ENCODE results near the gene BTNL2.
A peak's percentile ranks its signal among the peaks of the same experiment; 100 is the strongest.

BTNL2 gene

GRCh38 chr6:32413427-32414047 lies 6.6 kb upstream of the BTNL2 start:
- peak; percentile 57 for DNase-seq (ENCODE audit: low spot score)

GRCh38 chr6:32411566-32412327 lies 4.8 kb upstream of the BTNL2 start:
- no peak for DNase-seq (ENCODE audit: low spot score)

- DNase-seq (ENCODE audit: low spot score), result no peak
These were observed 3.9 kb upstream of the BTNL2 start for GRCh38 chr6:32410906-32411305.

- no peak for DNase-seq (ENCODE audit: low spot score)
These were observed 784 bp downstream of the BTNL2 start for GRCh38 chr6:32406197-32406596.

- no peak for DNase-seq (ENCODE audit: low spot score)
These were observed 1.3 kb downstream of the BTNL2 start for GRCh38 chr6:32405656-32406055.

GRCh38 chr6:32402812-32403211 lies 4.2 kb downstream of the BTNL2 start:
- DNase-seq (ENCODE audit: low spot score), result no peak

- DNase-seq (ENCODE audit: low spot score), result no peak
These were observed 5.6 kb downstream of the BTNL2 start for GRCh38 chr6:32401284-32401963.

GRCh38 chr6:32397252-32397920 lies 9.6 kb downstream of the BTNL2 start:
- no peak for DNase-seq (ENCODE audit: low spot score)

- DNase-seq (ENCODE audit: low spot score), result no peak
These were observed 11.0 kb downstream of the BTNL2 start for GRCh38 chr6:32396028-32396427.

- peak; percentile 31 for DNase-seq (ENCODE audit: low spot score)
These were observed 13.1 kb downstream of the BTNL2 start for GRCh38 chr6:32393665-32394420.

GRCh38 chr6:32391505-32391904 lies 15.5 kb downstream of the BTNL2 start:
- no peak for DNase-seq (ENCODE audit: low spot score)

GRCh38 chr6:32387589-32388340 lies 19.2 kb downstream of the BTNL2 start:
- DNase-seq (ENCODE audit: low spot score), result peak; percentile 31

- no peak for DNase-seq (ENCODE audit: low spot score)
These were observed 20.9 kb downstream of the BTNL2 start for GRCh38 chr6:32386040-32386439.

GRCh38 chr6:32382757-32383420 lies 24.1 kb downstream of the BTNL2 start:
- no peak for DNase-seq (ENCODE audit: low spot score)

- no peak for DNase-seq (ENCODE audit: low spot score)
These were observed 27.4 kb downstream of the BTNL2 start for GRCh38 chr6:32379545-32379944.

GRCh38 chr6:32375739-32376529 lies 31.0 kb downstream of the BTNL2 start:
- no peak for DNase-seq (ENCODE audit: low spot score)

GRCh38 chr6:32371803-32372202 lies 35.2 kb downstream of the BTNL2 start, which contains the start of gene TSBP1:
TSS of gene TSBP1 (minus strand) at chr6:32371903. CDS start at chr6:32371706, 197 bp downstream.
- DNase-seq (ENCODE audit: low spot score), result no peak

GRCh38 chr6:32371229-32371628 lies 35.8 kb downstream of the BTNL2 start:
- DNase-seq (ENCODE audit: low spot score), result no peak

GRCh38 chr6:32370505-32370904 lies 36.5 kb downstream of the BTNL2 start:
- no peak for DNase-seq (ENCODE audit: low spot score)

GRCh38 chr6:32369660-32370059 lies 37.3 kb downstream of the BTNL2 start:
- no peak for DNase-seq (ENCODE audit: low spot score)

Measured in pons (tissue), 1 donor.